Lower leg skin (tissue), 3 donors: ENCODE results near the gene HAUS5.

ENCODE experiments used
- CTCF ChIP-seq, 3 donors: fragments of 450-650 bp; IDR thresholded peaks; one replicate each; pipeline ENCODE4 v1.5.1; 2016; ENCODE audit warnings: antibody characterized with exemption in 3 of 3, mild to moderate bottlenecking in 3 of 3, moderate library complexity in 2 of 3
- POLR2A ChIP-seq, 2 donors: fragments of 450-650 bp; IDR thresholded peaks; one replicate each; pipeline ENCODE4 v1.6.1; 2016 to 2017; ENCODE audit warnings: antibody characterized with exemption in 2 of 2, mild to moderate bottlenecking in 1 of 2, moderate library complexity in 1 of 2

DNA sequence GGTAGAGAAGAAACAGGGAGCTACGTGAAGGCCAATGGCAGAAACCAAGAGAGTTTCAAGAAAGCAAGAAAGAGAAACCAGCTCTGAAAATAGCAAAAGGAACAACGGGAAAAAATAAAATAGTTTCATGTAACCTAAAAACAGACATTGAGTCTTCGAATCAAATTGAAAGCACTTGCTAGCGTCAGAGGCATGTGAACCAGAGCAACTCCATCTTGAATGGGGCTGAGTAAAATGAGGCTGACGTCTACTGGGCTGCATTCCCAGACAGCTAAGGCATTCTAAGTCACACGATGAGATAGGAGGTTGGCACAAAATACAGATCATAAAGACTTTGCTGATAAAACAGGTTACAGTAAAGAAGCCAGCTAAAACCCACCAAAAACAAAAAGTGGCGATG lies 33.8 kb upstream of the HAUS5 start:
- TF ChIP-seq CTCF (IDR thresholded peaks at IDR 0.05) (no peak), POLR2A (IDR thresholded peaks at IDR 0.05) (no peak)
